Measurements from ENCODE around the gene STK32C. TPM values are rescaled to one million over a fixed set of nuclear protein-coding genes. Genes with fewer than 3 reads are reported as not detected.

The STK32C gene
- total RNA-seq, 4 donors from 2014 or later: 4.8 to 10.9 (median 7.8) TPM

DNA sequence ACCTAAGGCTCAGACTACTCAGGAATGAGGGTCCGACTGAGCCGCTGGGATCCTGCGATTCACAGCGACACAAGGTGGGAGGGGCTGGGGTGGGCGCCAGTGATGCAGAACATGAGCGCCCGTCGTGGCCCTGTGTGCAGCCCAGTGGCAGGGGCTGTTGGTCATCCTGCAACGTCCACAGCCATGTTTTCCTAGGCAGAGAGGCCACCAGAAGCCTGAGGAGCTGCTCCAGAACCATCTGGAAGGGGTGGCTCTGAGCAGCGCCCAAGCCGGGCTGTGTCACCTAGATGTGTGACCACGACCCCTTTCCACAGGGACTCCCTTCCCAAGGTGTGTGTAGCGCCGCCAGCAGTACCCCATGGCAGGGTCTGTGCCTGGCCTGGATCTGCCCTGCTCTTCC is 96.5 kb downstream of the STK32C start:
- Histone ChIP-seq H3K4me1 (peaks cover 0 to 4% (median 0%) of the 10 kb centered on the region in 4 donors), H3K9me3 (peaks cover 0 to 21% (median 18%) of the 10 kb centered on the region in 4 donors), H3K36me3 (peaks cover 0 to 13% (median 0%) of the 10 kb centered on the region in 4 donors), H3K27ac (replicated peaks in 1 of 4) (no peak overlapping the region), H3K4me3 (no peak overlapping the region), H3K27me3 (no peaks in the 10 kb centered on the region)
- TF ChIP-seq POLR2AphosphoS5 (IDR thresholded peaks at IDR 0.05) (no peak), POLR2A (IDR thresholded peaks at IDR 0.05; ENCODE audit: low read depth) (no peak), EP300 (IDR thresholded peaks at IDR 0.05) (no peak)
- TF ChIP-seq, protein P1, sequence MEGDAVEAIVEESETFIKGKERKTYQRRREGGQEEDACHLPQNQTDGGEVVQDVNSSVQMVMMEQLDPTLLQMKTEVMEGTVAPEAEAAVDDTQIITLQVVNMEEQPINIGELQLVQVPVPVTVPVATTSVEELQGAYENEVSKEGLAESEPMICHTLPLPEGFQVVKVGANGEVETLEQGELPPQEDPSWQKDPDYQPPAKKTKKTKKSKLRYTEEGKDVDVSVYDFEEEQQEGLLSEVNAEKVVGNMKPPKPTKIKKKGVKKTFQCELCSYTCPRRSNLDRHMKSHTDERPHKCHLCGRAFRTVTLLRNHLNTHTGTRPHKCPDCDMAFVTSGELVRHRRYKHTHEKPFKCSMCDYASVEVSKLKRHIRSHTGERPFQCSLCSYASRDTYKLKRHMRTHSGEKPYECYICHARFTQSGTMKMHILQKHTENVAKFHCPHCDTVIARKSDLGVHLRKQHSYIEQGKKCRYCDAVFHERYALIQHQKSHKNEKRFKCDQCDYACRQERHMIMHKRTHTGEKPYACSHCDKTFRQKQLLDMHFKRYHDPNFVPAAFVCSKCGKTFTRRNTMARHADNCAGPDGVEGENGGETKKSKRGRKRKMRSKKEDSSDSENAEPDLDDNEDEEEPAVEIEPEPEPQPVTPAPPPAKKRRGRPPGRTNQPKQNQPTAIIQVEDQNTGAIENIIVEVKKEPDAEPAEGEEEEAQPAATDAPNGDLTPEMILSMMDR (IDR thresholded peaks at IDR 0.05): no peak
- WGBS: 83% methylated on average over 10 of the region's 14 CpGs
- no peak for DNase-seq (ENCODE audit: extremely low spot score)
- intact Hi-C loops (cut with DNase I): no loop called here

DNA sequence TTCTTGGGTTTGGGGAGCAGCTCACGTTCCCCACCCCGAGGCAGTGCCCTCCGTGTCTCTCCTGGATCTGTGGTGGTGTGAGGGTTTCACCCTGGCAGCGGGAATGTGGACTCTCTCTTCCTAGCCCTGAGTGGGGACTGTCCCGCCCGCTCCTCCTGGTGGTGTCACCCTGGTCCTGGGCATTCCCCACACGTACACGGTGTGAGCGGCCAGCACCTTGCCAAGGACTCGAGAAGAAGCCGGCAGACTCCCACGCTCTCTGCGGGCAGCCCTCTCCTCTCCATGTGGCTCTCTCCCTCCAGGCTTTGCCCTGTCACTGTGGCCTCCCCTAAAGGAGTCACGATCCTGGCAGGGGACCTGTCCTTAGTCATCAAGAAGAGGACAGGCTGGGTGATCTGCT is 97.0 kb downstream of the STK32C start:
- peaks cover 0 to 13% (median 0%) of the 10 kb centered on the region in 4 donors for H3K36me3 ChIP-seq
- H3K27ac ChIP-seq (replicated peaks in 1 of 4): no peak overlapping the region
- 100% methylated on average over 7 of the region's 14 CpGs for WGBS
- H3K9me3 ChIP-seq: peaks cover 0 to 21% (median 18%) of the 10 kb centered on the region in 4 donors
- peaks cover 0 to 4% (median 0%) of the 10 kb centered on the region in 4 donors for H3K4me1 ChIP-seq
- intact Hi-C loops (cut with DNase I): no loop called here
- H3K4me3 ChIP-seq: no peak overlapping the region
- TF ChIP-seq POLR2AphosphoS5 (IDR thresholded peaks at IDR 0.05) (no peak), POLR2A (IDR thresholded peaks at IDR 0.05; ENCODE audit: low read depth) (no peak), EP300 (IDR thresholded peaks at IDR 0.05) (no peak)
- TF ChIP-seq, protein P1 (IDR thresholded peaks at IDR 0.05): no peak
- DNase-seq (ENCODE audit: extremely low spot score): no peak
- no peaks in the 10 kb centered on the region for H3K27me3 ChIP-seq

DNA sequence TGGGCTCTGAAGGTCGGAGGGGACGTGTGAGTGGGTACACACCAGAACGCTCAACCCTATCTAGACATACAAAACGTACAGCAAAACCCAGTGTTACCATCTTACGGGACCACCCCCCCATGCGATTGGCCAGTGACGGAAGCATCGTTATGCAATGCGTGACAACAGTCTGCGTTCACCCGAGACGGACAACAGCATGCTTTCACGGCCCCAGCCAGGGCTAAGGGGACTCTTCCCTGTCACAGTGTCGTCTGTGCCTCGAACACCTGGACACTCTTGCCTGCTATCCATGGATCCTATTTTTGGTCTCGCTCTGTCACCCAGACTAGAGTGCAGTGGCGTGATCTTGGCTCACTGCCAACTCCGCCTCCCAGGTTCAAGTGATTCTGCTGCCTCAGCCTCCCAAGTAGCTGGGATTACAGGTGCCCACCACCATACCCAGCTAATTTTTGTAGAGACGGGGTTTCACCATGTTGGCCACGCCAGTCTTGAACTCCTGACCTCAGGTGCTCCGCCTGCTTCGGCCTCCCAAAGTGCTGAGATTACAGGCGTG is 97.7 kb downstream of the STK32C start:
- Histone ChIP-seq H3K27me3 (no peaks in the 10 kb centered on the region), H3K9me3 (peaks cover 0 to 21% (median 16%) of the 10 kb centered on the region in 4 donors), H3K36me3 (peaks cover 0 to 13% (median 3%) of the 10 kb centered on the region in 4 donors), H3K27ac (replicated peaks in 1 of 4) (no peak overlapping the region), H3K4me3 (no peak overlapping the region), H3K4me1 (peaks cover 0 to 4% (median 0%) of the 10 kb centered on the region in 4 donors)
- 90% methylated on average over 23 of the region's 23 CpGs for WGBS
- TF ChIP-seq POLR2AphosphoS5 (IDR thresholded peaks at IDR 0.05) (no peak), EP300 (IDR thresholded peaks at IDR 0.05) (no peak), POLR2A (IDR thresholded peaks at IDR 0.05; ENCODE audit: low read depth) (no peak)
- TF ChIP-seq, protein P1 (IDR thresholded peaks at IDR 0.05): no peak
- intact Hi-C loops (cut with DNase I): no loop called here
- DNase-seq (ENCODE audit: extremely low spot score): no peak

DNA sequence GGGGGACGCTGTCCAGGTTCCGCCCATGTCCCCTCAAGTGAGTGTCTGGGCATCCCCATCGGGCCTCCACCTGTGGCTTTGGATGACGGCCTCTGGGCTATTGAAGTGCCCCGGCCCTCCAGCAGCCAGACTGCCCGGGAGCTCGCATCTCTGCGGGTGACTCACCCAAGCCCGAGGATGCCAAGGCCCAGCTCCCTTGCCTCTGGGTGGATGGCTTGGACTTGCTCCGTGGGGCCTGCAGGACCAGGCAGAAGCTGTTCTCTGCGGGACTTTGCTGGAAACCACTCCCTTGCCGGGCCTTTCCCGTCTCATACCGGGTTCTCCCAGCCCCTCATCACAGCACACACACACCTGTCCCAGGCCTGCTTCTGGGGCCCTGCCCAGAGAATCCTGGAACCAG is 98.6 kb downstream of the STK32C start:
- H3K4me1 ChIP-seq: peaks cover 0 to 4% (median 0%) of the 10 kb centered on the region in 4 donors
- peaks cover 0 to 13% (median 5%) of the 10 kb centered on the region in 4 donors for H3K36me3 ChIP-seq
- no peak overlapping the region for H3K4me3 ChIP-seq
- TF ChIP-seq POLR2AphosphoS5 (IDR thresholded peaks at IDR 0.05) (no peak), POLR2A (IDR thresholded peaks at IDR 0.05; ENCODE audit: low read depth) (no peak), EP300 (IDR thresholded peaks at IDR 0.05) (no peak)
- TF ChIP-seq, protein P1 (IDR thresholded peaks at IDR 0.05): no peak
- no peaks in the 10 kb centered on the region for H3K27me3 ChIP-seq
- WGBS: 99% methylated on average over 11 of the region's 14 CpGs
- H3K27ac ChIP-seq (replicated peaks in 1 of 4): no peak overlapping the region
- H3K9me3 ChIP-seq: peaks cover 0 to 15% (median 12%) of the 10 kb centered on the region in 4 donors
- intact Hi-C loops (cut with DNase I): no loop called here
- no peak for DNase-seq (ENCODE audit: extremely low spot score)

Measured in esophagus muscularis mucosa (tissue), 4 donors.